Coronary artery (tissue), 2 donors: ENCODE results near the gene CASP10.

ENCODE experiments used
- DNase-seq: peaks from one replicate; pipeline ENCODE4 v3.0.0-alpha.2; 2017; ENCODE audit warnings: low spot score
- H3K27ac ChIP-seq, 2 donors: fragments of 200-600 bp; sonication (generic); one replicate each; pipeline ENCODE4 v1.5.1; 2016 to 2019
- H3K4me3 ChIP-seq: fragments of 200-600 bp; sonication (generic); 2 replicates; pipeline ENCODE4 v1.5.1; 2016; ENCODE audit warnings: mild to moderate bottlenecking, moderate library complexity
- CTCF ChIP-seq: fragments of 200-600 bp; sonication (generic); IDR thresholded peaks from one replicate; pipeline ENCODE4 v1.5.1; 2019; ENCODE audit warnings: antibody characterized with exemption

CASP10 gene

GRCh38 chr2:201270293-201271001 lies 87.5 kb downstream of the CASP10 start:
- DNase-seq = no peak
- TF ChIP-seq CTCF = no peak
- H3K27ac ChIP-seq = no peak overlapping the region
- no peak overlapping the region for H3K4me3 ChIP-seq

GRCh38 chr2:201271917-201272316 lies 89.0 kb downstream of the CASP10 start:
- TF ChIP-seq CTCF = no peak
- Histone ChIP-seq H3K27ac (no peak overlapping the region), H3K4me3 (no peak overlapping the region)
- no peak for DNase-seq

GRCh38 chr2:201273330-201273983 lies 90.5 kb downstream of the CASP10 start:
- TF ChIP-seq CTCF = no peak
- no peak for DNase-seq
- H3K4me3 ChIP-seq = no peak overlapping the region
- H3K27ac ChIP-seq = no peak overlapping the region

- DNase-seq = no peak
- peak overlapping the region in 1 of 2 donors; percentile 5 for H3K27ac ChIP-seq
- H3K4me3 ChIP-seq = no peak overlapping the region
- no peak for TF ChIP-seq CTCF
These were observed 92.1 kb downstream of the CASP10 start for GRCh38 chr2:201275069-201275468.

DNA sequence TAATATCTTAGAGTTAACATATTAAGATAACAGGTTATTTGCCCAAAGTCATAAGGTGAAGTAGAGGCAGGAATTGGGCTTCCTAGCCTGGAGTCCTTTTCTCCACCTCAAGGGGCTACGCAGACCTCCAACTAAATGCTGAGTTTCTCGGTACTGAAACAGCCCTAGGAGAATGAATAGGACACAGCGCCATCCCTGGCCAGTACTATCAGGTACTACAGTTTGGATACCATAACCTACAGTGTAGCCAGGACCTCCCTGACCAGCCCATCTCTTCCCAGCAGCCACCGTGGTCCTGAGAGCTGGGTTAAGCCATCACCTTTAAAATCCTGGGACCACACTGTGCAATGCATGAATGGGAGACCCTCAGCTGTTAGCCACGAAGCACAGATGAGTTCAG lies 93.0 kb downstream of the CASP10 start:
- no peak for DNase-seq
- no peak for TF ChIP-seq CTCF
- no peak overlapping the region for H3K27ac ChIP-seq
- H3K4me3 ChIP-seq = no peak overlapping the region

DNA sequence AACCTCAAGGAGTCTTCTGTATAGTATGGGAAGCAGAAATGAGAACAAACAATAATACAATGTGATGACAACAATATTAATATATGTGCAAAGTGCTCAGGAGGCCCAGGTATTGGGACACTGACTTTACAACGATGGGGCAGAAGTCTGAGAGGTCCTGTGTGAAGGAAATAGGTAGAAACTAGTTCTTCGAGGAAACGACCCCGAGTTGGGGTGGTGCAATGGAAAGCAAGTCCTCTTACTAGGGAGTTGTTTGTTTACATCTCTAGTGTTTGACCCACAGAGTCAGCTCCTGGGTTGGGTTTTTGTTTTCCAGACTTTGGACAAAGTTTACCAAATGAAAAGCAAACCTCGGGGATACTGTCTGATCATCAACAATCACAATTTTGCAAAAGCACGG lies 93.6 kb downstream of the CASP10 start:
- no peak overlapping the region for H3K27ac ChIP-seq
- DNase-seq = no peak
- H3K4me3 ChIP-seq = no peak overlapping the region
- TF ChIP-seq CTCF = no peak
